ENCODE measurements around the gene KANSL3. TPM values are rescaled to one million over a fixed set of nuclear protein-coding genes. Genes with fewer than 3 reads are reported as not detected.
"Not testable (repeated sequence)": the region's sequence is repeated elsewhere in the genome, so short reads cannot be mapped to it uniquely, and the experiment has no call there.

The KANSL3 gene
- total RNA-seq, 2 donors from 2014 or later, result 51.4 to 53.6 TPM

DNA sequence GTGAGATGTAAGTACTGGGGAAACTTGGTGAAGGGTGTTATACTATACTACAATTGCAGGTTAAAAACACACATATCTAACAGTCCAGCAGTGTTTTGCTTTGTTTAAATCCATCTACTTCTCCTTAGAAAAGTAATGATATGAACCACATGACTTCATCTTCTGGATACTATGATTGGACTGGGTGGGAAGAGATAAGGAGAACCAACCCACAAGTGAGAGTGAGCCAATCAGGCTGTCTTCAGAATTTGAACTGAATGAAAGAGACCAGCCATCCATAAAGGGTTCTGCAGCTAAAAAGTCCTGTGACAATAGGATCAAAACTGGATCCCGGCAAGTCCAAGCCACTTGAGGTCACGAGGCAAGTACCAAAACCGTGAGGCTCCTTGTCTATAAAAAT is 46.6 kb downstream of the KANSL3 start:
- DNase-seq (ENCODE audit: low spot score in 2 of 2), result no peak
- Mint-ChIP-seq H3K9me3 (no peaks in the 10 kb centered on the region), H3K27ac (no peak overlapping the region), H3K36me3 (peaks cover 14 to 33% of the 10 kb centered on the region in 2 donors)
- ATAC-seq, result no peak

DNA sequence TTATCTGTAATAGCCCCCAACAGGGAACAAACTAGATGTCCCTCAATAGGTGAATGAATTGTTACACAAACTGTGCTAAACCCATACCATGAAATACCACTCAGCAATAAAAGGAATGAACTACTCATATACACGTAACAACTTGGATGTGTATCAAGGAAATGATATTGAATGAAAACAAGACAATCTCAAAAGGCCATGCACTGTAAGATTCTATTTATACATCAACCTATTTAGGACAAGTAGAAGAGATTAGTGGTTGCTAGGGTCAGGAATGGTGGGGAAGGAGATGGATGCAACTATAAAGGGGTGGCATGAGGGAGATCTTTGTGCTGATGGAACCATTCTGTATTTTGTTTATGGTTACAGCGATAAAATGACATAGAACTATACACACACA is 47.1 kb downstream of the KANSL3 start:
- DNase-seq (ENCODE audit: low spot score in 2 of 2), result no peak
- H3K9me3 Mint-ChIP-seq, result no peaks in the 10 kb centered on the region
- no peak overlapping the region for H3K27ac Mint-ChIP-seq
- ATAC-seq, result no peak
- H3K36me3 Mint-ChIP-seq, result peaks cover 14 to 33% of the 10 kb centered on the region in 2 donors

GRCh38 chr2:96587843-96588242 is 50.3 kb downstream of the KANSL3 start:
- ATAC-seq (no peak), DNase-seq (ENCODE audit: low spot score in 2 of 2) (no peak)
- H3K36me3 Mint-ChIP-seq, result peaks cover under 1 to 22% of the 10 kb centered on the region in 2 donors
- no peaks in the 10 kb centered on the region for H3K9me3 Mint-ChIP-seq
- no peak overlapping the region for H3K27ac Mint-ChIP-seq

- no peak for ATAC-seq
Observed at GRCh38 chr2:96584017-96584416, 54.1 kb downstream of the KANSL3 start.

DNA sequence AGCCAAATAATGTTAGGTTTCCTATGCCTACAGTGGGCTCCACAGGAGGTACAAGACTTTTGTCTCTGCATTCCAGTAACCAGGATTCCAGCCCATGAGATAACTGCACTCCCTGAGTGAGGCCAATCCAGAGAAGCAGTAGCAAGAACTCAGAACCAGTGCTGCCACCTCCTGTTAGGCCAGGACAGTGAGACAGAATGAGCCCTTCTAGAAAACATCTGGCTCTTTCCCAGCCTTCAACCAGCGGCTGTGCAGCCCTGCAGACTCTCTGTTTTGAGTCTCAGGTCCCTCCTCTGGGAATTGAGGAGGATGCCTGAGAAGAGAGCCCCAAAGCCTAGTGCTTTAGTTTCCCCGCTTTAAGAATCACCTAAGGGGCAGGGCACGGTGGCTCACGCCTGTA is 57.3 kb downstream of the KANSL3 start:
- ATAC-seq (peak in 1 of 2 donors; percentile 26), DNase-seq (ENCODE audit: low spot score in 2 of 2) (no peak)
- Mint-ChIP-seq H3K9me3 (no peaks in the 10 kb centered on the region), H3K36me3 (peaks cover 0 to 11% of the 10 kb centered on the region in 2 donors), H3K27ac (no peak overlapping the region)

More at GRCh38 chr2:96584017-96584416, 54.1 kb downstream of the KANSL3 start:
- H3K27ac Mint-ChIP-seq, result no peak overlapping the region
- peaks cover 0 to 11% of the 10 kb centered on the region in 2 donors for H3K36me3 Mint-ChIP-seq
- no peaks in the 10 kb centered on the region for H3K9me3 Mint-ChIP-seq
- no peak for DNase-seq (ENCODE audit: low spot score in 2 of 2)

- Mint-ChIP-seq H3K27ac (no peak overlapping the region), H3K36me3 (peaks cover 0 to 4% of the 10 kb centered on the region in 2 donors), H3K9me3 (no peaks in the 10 kb centered on the region)
- DNase-seq (ENCODE audit: low spot score in 2 of 2) (no peak), ATAC-seq (no peak)
Observed at GRCh38 chr2:96579422-96579821, 58.7 kb downstream of the KANSL3 start.

GRCh38 chr2:96578731-96579130 is 59.4 kb downstream of the KANSL3 start:
- ATAC-seq (no peak), DNase-seq (ENCODE audit: low spot score in 2 of 2) (no peak)
- H3K9me3 Mint-ChIP-seq, result no peaks in the 10 kb centered on the region
- no peaks in the 10 kb centered on the region for H3K36me3 Mint-ChIP-seq
- no peak overlapping the region for H3K27ac Mint-ChIP-seq

- ATAC-seq, result no peak
- DNase-seq (ENCODE audit: low spot score in 2 of 2), result no peak
Observed at GRCh38 chr2:96577501-96577900, 60.6 kb downstream of the KANSL3 start.

GRCh38 chr2:96575785-96576456 is 62.2 kb downstream of the KANSL3 start:
- DNase-seq (ENCODE audit: low spot score in 2 of 2), result no peak
- ATAC-seq, result no peak
- H3K36me3 Mint-ChIP-seq, result no peaks in the 10 kb centered on the region
- no peaks in the 10 kb centered on the region for H3K9me3 Mint-ChIP-seq
- no peak overlapping the region for H3K27ac Mint-ChIP-seq

More at GRCh38 chr2:96577501-96577900, 60.6 kb downstream of the KANSL3 start:
- no peaks in the 10 kb centered on the region for H3K36me3 Mint-ChIP-seq
- H3K27ac Mint-ChIP-seq, result no peak overlapping the region
- no peaks in the 10 kb centered on the region for H3K9me3 Mint-ChIP-seq

- no peak for ATAC-seq
- H3K9me3 Mint-ChIP-seq, result no peaks in the 10 kb centered on the region
- DNase-seq (ENCODE audit: low spot score in 2 of 2), result no peak
- H3K36me3 Mint-ChIP-seq, result no peaks in the 10 kb centered on the region
- H3K27ac Mint-ChIP-seq, result no peak overlapping the region
Observed at GRCh38 chr2:96574364-96574763, 63.7 kb downstream of the KANSL3 start.

- H3K27ac Mint-ChIP-seq, result no peak overlapping the region
- ATAC-seq, result no peak
- H3K9me3 Mint-ChIP-seq, result no peaks in the 10 kb centered on the region
- no peaks in the 10 kb centered on the region for H3K36me3 Mint-ChIP-seq
- DNase-seq (ENCODE audit: low spot score in 2 of 2), result no peak
Observed at GRCh38 chr2:96568094-96568493, 70.0 kb downstream of the KANSL3 start.

DNA sequence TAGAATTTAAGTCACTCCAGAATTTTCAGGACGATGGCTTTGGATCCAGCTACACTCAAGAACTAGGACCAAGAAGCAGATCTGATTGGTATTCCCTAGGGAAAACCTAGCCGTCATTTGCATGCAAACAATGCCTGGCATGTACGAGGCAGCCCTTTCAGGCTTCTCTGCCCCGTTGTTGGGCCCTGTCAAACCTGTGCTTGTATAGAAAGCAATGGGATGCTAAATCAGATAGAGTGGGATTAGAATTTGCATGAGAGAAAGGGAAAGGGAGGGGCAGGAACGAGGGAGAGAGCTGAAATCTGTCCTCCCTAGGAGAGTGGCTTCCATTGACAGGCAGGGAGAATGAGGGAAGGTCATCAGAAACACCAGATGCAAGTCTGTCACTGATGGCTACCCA is 73.0 kb downstream of the KANSL3 start:
- Mint-ChIP-seq H3K9me3 (no peaks in the 10 kb centered on the region), H3K27ac (no peak overlapping the region), H3K36me3 (no peaks in the 10 kb centered on the region)
- no peak for ATAC-seq
- no peak for DNase-seq (ENCODE audit: low spot score in 2 of 2)

- Mint-ChIP-seq H3K9me3 (no peaks in the 10 kb centered on the region), H3K27ac (no peak overlapping the region), H3K36me3 (no peaks in the 10 kb centered on the region)
- peak in 1 of 2 donors; percentile 18 for ATAC-seq
- no peak for DNase-seq (ENCODE audit: low spot score in 2 of 2)
Observed at GRCh38 chr2:96564563-96564962, 73.5 kb downstream of the KANSL3 start.

DNA sequence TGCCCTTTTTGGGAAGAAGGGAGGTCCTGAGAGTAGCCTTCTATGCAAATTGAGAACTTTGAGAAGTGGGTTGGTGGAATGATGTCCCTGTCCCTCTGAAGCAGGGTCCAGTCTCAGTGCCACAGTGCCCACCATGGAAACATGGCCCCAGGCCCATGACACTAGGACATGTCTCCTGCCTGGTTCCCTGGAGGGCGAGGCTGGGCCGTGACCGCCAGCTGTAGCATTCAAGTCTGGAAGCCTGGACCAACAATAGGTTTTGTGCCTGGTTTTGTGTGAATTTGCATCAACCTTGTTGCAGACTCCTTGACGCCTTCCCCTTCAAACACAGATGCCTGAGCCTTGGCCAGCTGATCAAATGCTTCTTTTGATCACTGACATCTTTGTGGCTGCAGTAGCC is 74.1 kb downstream of the KANSL3 start:
- Mint-ChIP-seq H3K9me3 (no peaks in the 10 kb centered on the region), H3K27ac (no peak overlapping the region), H3K36me3 (no peaks in the 10 kb centered on the region)
- DNase-seq (ENCODE audit: low spot score in 2 of 2), result no peak
- ATAC-seq, result no peak

DNA sequence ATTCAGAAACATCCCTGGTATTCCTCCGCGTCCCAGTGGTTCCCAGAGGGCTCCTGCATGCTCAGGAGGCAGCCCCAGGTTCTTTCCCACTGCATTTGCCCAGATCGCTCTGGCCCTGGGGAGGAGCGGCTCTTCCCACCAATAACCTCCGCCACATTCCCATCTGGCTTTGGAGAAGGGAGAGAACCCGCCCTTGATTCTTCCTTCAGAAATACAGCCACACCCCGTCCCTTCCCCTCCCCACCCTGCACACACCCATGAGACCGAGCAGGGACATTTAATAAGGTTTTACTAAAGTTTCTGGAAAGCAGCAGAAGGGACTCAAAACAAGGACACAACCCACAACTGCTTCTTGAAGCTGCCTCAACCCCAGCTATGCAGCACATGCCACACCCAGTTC is 79.6 kb downstream of the KANSL3 start:
- peak overlapping the region; percentile 78 to 95 for H3K27ac Mint-ChIP-seq
- H3K36me3 Mint-ChIP-seq, result peaks cover 0 to 5% of the 10 kb centered on the region in 2 donors
- DNase-seq (ENCODE audit: low spot score in 2 of 2) (no peak), ATAC-seq (no peak)
- peaks cover 0 to 5% of the 10 kb centered on the region in 2 donors for H3K9me3 Mint-ChIP-seq

DNA sequence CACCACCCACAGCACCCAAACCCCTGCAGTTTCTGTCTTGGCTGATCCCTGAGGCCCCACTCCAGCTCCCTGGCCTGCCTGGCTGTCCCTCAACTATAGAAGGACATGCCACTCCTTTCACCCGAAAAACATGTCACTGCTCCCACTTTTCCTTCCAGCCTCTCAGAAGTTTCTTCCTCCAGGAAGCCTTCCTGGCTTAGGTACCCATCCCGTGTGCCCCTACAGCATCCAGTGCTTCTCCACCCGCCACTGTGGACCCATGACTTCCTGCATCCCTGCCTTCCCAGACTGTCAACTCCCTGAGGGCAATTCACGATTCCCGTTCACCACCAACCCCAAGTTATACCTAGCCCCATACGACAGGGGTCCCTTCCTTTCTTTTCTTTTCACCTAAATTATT is 80.1 kb downstream of the KANSL3 start:
- DNase-seq (ENCODE audit: low spot score in 2 of 2) (no peak), ATAC-seq (no peak)
- Mint-ChIP-seq H3K9me3 (peaks cover 0 to 5% of the 10 kb centered on the region in 2 donors), H3K27ac (peak overlapping the region; percentile 78 to 95), H3K36me3 (peaks cover 0 to 5% of the 10 kb centered on the region in 2 donors)

GRCh38 chr2:96557421-96557820 is 80.7 kb downstream of the KANSL3 start:
- not testable (repeated sequence) for DNase-seq (ENCODE audit: low spot score in 2 of 2); H3K9me3 Mint-ChIP-seq; H3K36me3 Mint-ChIP-seq; ATAC-seq
- peak overlapping the region; percentile 78 to 95 for H3K27ac Mint-ChIP-seq
